Activated CD4-positive, alpha-beta T cell treated with anti-CD3 and anti-CD28 coated beads, Interleukin-2, amount 50 U/mL, for 4 hours (primary cell): Measurements from ENCODE around the gene P2RY6.
"Not testable (repeated sequence)": the region's sequence is repeated elsewhere in the genome, so short reads cannot be mapped to it uniquely, and the experiment has no call there.

Source experiments
- DNase-seq, 2 experiments: peaks; one replicate each; pipeline ENCODE4 v3.0.0-alpha.2; 2020

P2RY6 gene, protein sequence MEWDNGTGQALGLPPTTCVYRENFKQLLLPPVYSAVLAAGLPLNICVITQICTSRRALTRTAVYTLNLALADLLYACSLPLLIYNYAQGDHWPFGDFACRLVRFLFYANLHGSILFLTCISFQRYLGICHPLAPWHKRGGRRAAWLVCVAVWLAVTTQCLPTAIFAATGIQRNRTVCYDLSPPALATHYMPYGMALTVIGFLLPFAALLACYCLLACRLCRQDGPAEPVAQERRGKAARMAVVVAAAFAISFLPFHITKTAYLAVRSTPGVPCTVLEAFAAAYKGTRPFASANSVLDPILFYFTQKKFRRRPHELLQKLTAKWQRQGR

DNA sequence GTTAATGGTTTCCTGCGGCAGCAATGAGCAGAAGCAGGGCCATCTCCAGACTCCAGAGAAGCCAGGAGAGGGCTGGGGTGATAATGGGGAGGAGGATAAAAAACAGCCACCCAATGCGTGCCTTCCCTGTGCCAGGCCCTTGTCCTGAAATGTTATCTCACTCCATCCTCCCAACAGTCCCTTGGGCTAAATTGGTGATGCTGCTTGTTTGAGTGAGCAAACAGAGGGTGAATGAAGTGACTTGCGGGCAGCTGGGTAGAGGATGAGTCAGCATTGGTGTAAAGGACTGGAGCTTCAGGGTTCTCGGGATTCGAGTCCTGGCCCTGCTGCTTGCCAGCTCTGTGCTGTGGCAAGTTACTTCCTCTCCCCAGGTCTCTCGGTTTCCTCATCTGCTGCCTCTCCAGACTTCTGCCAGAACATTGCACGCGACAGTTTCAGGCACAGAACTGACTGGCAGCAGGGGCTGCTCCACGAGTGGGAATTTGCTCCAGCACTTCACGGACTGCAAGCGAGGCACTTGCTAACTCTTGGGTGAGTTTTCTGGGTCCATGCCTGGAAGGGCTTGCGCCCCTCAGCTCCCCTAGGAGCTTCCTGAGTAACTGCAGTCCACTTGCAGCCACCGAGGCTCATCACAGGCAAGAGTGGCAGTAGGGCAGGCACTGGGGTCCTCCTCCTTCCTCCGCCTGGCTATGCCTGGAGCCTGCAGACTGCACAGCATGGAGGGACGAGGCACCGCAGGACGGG lies at the start of gene P2RY6:
TSS of gene P2RY6 (plus strand) at position 403 of the 744 bp plus-strand sequence. CDS start 24,181 bp downstream, outside the sequence.
- DNase-seq, result no peak

DNA sequence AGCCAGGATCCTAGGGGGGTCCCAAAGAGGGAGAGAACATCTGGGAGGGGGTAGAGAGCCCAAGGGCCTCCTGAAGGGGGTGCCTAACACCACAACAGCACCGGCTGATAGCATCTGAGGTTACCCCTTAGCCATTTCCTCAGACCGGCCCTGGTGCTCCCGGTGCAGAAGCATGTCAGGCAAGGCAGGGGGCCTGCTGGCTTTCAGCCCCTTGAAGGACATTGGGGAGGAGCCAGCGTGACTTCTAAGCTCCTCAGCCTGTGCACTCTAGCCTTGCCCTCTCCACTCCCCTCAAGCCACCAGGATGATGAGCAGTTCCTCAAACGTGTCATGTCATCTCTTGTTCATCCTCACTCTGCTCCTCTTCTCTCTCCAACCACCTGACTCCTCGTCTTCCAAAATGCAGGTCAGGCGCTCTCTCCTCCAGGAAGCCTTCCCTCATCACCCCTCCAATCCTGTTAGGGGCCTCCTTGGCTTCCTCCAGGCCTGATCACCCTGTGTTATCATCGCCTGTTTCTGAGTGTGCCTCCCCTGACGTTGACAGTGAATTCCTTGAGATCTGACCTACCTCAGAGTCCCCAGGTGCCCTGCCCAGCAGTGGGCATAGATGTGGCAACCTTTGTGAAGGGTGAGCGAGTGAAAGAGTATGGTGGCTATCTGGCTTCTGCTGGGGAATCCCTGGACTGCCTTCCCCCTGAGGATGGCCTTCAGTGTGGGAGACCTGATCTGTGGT lies 48.0 kb upstream of the P2RY6 start:
- DNase-seq, result no peak

DNA sequence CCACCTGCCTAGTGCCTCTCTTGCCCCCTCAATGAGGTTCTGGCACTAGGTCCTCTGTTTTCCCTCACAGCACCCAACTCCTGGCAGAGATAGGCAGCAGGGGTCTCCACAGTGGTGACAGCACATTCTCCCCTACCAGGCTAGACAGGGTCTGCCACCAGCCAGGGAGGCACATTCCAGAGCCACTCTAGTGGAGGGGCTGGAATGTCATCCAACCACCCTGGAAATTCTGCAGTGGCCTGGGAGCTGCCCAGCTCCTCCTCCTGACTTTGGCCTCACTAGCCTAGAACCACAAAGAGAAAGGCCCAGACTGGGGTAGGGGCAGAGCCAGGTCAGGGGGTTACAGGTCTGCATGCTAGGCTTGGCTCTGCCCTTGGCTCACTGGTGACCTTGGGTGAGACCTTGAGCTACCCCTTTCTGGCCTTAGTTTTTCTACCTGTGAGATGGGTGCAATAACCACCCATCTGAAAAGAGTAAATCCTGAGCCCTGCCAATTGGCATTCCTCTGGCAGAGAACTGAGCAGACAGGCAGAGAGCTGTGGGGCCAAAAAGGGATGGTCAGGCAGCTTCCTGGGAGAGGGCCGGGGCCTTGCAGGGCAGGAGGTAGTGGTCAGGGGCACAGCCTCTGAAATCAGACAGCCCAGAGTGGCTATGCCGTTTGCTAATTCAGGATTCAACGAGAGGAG lies 47.0 kb upstream of the P2RY6 start:
- DNase-seq, result no peak

DNA sequence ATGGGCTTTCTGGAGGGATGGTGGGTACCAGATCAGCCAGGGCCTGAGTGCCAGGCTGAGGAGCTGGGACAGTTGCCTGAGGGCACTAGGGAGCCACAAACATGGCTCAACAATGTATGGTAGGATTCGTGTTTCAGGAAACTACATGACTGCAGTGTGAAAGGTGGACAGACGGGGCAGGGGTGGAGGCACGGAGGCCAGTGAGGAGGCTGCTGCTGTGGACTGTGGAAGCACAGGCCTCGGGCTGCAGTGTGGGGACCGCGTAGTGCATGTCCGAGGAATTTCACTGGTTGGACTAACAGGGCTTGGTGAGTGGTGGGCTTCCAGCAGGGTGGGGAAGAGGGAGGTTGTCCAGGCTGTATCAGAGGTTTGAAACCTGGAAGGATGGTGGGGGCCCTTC lies 46.3 kb upstream of the P2RY6 start:
- no peak for DNase-seq

DNA sequence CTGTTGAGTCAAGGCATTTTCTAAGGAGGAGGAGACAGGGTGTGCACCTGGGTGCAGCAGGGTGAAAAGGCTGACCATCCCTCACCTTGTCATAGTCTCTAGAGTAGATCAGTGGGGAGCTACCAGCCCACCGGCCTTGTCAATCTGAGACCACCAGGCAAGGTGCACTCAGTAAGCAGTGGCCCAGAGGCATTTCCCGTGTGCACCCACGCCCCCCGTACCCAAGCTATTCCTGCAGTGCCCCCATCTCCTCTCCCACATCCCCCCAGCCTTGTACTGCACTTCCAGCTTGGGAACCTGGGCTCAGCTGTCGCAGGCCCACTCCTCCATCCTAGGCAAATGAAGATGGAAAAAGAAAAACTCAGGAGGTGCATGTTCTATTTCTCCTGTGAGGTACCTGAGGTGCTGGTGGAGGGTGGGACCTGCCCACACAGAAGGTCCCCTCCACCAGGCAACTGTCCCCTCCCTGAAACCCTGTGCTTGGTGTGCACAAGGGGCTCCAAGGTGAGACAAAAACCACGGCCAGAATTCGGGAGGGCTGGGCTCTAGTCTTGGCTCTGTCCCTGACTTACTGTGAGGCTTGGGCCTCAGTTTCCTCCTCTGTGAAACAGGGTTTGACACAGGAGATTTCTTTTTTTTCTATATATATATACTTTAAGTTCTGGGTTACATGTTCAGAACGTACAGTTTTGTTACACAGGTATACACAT lies 45.7 kb upstream of the P2RY6 start:
- DNase-seq, result no peak

DNA sequence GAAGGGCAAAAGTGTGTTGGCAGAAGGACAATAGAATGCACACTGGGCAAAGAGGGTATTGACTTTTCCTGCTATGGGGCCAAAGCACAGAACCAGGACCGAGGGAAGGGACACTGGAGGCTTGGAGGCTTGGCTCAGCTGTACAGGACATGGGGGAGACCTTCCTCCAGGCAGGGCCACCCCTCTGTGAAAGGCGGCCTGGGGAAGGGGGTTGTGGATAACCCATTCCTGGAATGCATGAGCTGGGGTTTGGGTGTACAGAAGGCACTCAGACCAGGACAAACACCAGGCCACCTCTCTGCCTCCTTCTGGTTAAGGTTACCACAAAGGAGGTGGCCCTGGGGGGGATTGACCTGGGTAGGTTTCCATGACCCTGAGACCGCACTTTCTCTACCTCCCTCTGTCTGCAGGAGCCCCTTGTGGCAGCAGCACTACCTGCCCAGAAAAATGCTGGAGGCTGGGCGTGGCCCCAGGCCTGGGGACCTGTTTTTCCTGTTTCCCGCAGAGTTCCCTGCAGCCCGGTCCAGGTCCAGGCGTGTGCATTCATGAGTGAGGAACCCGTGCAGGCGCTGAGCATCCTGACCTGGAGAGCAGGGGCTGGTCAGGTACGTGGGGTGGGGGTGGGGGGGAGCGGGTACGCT lies 44.4 kb upstream of the P2RY6 start:
- no peak for DNase-seq

DNA sequence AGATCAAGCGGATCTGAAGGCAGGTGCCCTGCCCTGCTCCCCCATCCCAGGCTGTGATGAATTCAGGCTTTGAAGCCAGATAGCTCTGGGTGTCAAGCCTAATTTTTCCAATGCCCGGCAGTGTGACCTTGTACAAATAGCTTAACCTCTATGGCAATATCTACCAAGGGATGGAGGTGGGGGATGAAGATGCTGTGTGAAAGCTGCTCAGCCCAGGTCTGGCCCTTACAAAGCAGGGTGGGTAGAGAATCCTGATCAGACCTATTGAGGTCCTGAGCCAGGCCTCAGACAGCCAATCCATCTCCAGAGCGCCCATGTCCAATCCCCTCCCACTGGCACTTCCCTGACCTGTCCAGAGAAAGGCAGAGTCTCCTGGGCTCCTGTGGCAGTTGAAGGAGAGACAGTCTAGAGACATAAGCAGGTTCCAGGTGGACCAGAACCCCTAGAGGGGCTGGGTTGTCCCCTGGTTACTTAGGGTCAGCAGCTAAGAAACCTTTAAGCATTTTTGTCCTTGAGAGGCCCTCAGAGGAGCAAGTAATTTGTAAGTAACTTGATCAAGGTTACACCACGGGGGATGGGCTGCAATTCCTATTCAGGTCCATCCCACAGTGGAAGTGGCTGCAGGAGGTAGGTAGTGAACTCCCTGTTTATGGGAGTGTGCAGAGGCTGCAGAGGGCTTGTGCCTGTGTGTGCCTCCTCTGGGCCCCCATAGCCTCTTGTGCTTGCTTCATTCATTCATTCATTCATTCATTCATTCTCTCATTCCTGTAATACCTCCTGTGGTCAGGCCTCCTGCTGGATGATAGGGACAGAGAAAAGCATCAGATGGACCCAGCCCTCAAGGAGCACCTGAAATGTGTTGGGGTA lies 43.6 kb upstream of the P2RY6 start:
- no peak for DNase-seq

DNA sequence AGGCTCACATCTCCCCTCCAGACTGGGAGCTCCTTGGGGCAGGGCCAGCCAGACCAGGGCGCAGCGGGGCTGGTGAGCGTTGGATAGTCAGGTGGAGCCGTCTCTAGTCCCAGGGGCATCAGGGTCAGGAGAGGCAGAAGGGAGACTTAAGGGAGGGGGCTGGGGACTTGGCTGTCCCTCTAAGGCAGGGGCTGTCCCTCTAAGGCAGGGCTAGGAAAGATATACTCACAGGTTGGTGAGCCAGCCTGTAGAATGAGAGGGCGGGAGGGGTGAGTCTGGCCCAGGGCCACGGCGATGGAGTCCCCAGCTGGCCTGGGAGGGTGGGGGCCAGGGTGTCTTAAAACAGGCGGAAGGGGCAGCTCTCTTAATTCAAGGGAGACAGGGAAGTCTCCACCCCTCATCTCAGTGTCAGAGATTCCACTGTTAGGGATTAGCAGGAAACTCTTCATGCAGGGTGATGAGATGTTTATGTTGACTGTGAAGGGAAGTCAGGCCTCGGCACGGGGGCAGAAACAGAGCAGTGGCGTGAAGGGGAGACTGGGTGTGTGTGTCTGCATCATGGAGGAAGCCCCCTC lies 42.7 kb upstream of the P2RY6 start:
- DNase-seq, result no peak

DNA sequence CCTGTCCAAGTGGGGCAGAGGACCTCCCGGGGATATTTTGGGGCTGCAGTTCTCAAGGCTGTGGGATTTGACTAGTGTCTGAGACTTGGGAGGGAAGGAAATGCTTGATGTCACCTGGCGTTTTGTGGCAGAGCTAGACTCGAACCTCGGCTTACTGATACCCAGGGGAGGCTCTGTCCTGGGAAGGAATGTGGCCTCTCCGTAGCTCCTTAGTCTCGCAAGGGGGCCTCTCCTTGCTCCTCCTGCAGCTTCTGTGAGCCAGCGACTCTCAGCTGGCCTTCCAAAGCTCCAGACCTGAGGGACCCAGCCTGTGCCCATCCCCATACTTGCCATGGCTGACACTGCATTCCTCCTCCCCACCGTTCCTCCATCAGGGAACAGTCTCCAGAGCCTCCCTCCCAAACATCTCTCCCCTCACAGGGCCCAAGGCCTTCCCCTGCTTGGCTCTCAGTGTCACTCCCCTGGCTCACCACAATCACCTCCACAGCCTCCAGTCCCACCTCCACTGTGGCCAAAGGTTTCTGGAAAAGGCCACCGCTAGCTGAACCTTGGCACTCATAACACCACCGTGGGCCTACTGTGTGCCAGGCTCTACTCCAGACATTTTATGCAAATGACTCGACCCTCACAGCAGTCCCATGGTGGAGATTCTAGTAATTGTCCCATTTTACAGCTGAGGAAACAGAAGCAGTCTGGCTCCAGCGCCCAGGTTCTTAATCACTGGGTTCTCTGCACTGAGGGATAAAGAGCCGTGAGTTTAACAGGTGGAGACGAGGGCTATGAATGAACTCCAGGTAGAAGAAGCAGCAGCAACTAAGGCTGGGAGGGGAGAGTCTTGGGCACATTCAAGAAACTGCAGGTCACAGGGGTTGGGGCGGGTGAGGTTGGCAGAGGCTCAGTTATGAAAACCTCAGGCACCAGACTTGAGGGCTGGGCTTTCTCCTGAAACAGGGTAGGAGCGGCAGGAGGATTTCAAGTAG lies 42.0 kb upstream of the P2RY6 start:
- DNase-seq, result no peak

DNA sequence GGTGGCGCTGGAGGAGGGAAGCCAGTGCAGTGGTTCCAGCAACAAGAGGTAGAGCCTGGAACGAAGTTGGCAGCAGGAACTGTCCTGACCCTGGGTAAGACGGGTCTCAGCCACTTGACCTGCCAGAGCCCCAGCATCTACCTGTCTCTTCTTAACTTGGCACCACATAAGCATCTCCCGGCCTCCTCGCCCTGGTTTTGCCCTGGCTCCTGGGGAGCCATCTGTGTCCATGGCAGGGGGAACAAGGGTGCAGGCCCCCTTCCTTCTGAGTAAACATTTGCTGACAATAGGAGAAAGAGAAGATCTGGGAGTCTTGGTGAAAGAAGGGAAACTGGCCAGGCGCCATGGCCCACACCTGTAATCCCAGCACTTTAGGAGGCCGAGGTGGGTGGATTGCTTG lies 41.2 kb upstream of the P2RY6 start:
- no peak for DNase-seq

DNA sequence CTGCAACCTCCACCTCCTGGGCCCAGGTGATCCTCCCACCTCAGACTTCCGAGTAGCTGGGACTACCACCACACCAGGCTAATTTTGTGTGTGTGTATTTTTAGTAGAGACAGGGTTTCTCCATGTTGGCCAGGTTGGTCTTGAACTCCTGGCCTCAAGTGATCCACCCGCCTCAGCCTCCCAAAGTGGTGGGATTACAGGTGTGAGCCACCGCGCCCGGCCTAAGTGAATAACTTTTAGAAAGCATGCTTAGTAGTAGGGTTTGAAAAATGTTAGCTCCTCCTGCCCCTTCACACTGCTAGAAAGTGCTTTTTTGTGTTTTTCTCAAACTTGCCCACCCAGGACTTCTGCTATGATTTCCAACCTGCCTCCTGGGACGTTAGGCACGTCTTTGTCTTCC lies 39.7 kb upstream of the P2RY6 start:
- DNase-seq, result not testable (repeated sequence)

DNA sequence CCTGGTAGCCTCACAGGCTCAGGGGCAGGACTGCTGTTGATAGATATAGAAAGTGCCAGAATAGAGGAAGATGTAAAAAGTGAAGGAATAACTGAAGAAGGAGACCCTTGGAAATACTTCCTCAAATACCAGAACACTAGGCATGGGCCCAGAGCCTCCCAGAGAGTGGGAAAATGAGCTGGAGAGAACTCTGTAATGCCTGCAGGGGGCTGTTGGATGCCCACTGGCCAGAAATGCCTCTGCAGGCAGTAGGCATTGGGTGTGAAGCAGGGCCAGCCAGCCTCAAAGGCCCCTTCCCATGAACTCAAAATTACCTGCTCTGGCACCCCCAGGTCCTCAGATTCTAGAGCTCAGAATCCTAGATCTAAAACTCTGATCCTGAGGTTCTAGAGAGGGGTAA lies 38.9 kb upstream of the P2RY6 start:
- DNase-seq, result no peak

DNA sequence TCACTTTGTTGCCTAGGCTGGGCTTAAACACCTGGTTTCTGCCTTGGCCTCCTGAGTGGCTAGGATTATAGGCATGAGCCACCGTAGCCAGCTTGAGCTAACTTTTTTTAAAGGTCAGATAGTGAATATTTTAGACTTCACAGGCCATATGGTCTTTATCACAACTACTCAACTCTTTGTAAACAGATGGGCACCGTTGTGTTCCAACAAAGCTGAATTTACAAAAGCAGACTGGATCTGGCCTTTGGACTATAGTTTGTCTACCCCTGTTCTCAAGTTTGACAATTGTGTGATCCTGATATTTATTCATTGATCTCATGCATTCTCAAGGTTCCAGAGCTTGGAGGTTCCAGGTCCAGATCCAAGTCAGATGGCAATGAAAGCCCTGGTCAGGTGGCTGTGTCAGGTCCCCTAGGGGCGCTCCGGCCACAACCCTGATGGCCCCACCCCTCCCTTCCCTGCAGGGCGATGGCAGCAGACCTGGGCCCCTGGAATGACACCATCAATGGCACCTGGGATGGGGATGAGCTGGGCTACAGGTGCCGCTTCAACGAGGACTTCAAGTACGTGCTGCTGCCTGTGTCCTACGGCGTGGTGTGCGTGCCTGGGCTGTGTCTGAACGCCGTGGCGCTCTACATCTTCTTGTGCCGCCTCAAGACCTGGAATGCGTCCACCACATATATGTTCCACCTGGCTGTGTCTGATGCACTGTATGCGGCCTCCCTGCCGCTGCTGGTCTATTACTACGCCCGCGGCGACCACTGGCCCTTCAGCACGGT lies 38.3 kb upstream of the P2RY6 start:
- DNase-seq, result no peak

DNA sequence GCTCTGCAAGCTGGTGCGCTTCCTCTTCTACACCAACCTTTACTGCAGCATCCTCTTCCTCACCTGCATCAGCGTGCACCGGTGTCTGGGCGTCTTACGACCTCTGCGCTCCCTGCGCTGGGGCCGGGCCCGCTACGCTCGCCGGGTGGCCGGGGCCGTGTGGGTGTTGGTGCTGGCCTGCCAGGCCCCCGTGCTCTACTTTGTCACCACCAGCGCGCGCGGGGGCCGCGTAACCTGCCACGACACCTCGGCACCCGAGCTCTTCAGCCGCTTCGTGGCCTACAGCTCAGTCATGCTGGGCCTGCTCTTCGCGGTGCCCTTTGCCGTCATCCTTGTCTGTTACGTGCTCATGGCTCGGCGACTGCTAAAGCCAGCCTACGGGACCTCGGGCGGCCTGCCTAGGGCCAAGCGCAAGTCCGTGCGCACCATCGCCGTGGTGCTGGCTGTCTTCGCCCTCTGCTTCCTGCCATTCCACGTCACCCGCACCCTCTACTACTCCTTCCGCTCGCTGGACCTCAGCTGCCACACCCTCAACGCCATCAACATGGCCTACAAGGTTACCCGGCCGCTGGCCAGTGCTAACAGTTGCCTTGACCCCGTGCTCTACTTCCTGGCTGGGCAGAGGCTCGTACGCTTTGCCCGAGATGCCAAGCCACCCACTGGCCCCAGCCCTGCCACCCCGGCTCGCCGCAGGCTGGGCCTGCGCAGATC lies 37.5 kb upstream of the P2RY6 start:
- DNase-seq, result no peak

DNA sequence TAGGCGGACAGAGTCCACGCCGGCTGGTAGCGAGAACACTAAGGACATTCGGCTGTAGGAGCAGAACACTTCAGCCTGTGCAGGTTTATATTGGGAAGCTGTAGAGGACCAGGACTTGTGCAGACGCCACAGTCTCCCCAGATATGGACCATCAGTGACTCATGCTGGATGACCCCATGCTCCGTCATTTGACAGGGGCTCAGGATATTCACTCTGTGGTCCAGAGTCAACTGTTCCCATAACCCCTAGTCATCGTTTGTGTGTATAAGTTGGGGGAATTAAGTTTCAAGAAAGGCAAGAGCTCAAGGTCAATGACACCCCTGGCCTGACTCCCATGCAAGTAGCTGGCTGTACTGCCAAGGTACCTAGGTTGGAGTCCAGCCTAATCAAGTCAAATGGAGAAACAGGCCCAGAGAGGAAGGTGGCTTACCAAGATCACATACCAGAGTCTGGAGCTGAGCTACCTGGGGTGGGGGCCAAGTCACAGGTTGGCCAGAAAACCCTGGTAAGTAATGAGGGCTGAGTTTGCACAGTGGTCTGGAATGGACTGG lies 36.8 kb upstream of the P2RY6 start:
- DNase-seq, result no peak

DNA sequence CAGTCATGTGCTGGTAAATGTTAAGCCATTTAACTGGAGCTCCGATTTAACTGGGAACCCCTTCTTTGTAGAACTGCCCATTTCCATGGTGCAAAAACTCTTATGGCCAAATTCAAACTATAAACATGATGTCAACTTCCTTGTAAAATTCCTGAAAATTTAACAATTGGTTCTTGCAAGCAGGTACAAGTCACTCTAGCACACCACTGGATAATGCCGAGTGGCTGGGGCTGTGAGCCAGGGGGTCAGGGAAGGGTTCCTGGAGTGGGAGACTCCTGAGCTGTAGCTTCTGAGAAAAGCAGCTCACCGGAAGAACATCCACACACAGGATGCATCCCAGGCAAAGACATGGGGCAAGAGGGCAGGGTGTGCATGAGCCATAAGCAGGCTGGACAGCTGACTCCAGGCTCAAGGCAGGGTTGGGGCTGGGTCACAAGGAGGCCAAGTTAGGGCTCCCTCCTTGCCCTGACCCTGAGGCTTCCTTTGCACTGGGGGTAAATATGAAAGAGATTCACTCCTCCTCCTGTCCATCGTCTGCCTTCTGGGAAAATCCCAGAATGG lies 35.9 kb upstream of the P2RY6 start:
- DNase-seq, result no peak

DNA sequence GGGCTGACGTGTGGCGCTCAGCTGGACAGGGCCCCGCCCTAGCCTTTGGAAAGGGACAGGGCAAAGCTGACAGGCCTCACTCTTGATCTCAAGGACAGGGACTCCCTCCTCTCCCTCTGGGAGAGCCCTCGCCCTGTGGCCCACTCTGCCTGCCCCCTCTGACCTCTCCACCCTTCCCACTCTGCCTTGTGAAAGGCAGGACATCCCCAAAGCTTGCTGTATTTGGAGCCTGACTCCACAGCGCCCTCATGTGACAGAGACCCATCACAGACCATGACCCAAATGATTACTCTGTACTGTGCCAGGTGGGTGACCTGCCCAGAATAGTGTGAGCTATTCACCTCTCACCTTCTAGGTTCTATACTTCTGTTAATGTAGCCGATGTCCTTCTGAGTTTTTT lies 35.3 kb upstream of the P2RY6 start:
- DNase-seq, result no peak
